ENCODE results near the gene PSME3IP1. TPM values are rescaled to one million over a fixed set of nuclear protein-coding genes. Genes with fewer than 3 reads are reported as not detected.

The PSME3IP1 gene
- total and polyA plus RNA-seq, 7 donors, result 37.1 to 61.9 (median 48.7) TPM

GRCh38 chr16:57165483-57165882, 20.4 kb downstream of the PSME3IP1 start:
- no peak for DNase-seq
- peaks cover 15 to 93% of the 10 kb centered on the region in 2 donors for H3K36me3 ChIP-seq (ENCODE audit: insufficient read depth in 1 of 2, low read depth in 1 of 2)
- H3K27ac ChIP-seq, result no peak overlapping the region
- intact Hi-C loops (cut with DNase I), result loop anchor here in 1 of 2 donors (5.0 kb wide), 1 partner anchor 83 kb away; no protein-coding TSS in a partner anchor
- WGBS, 3 donors, result 86 to 90% (median 88%) methylated on average over 5 of the region's 5 CpGs
- H3K4me1 ChIP-seq, result no peaks in the 10 kb centered on the region
- no peak for ATAC-seq
- H3K9me3 ChIP-seq, result no peaks in the 10 kb centered on the region
- no peak for TF ChIP-seq CTCF (IDR thresholded peaks at IDR 0.05)
- no peak overlapping the region for H3K4me3 ChIP-seq
- no peaks in the 10 kb centered on the region for H3K27me3 ChIP-seq (ENCODE audit: insufficient read depth in 3 of 3, low read length in 2 of 3)

GRCh38 chr16:57163842-57164241, 22.0 kb downstream of the PSME3IP1 start:
- DNase-seq (no peak), ATAC-seq (no peak)
- WGBS, 3 donors, result 40 to 52% (median 49%) methylated on average over 1 of the region's 1 CpG
- H3K27ac ChIP-seq, result no peak overlapping the region
- no peak for TF ChIP-seq CTCF (IDR thresholded peaks at IDR 0.05)
- intact Hi-C loops (cut with DNase I), result no loop called here
- no peaks in the 10 kb centered on the region for H3K4me1 ChIP-seq
- no peaks in the 10 kb centered on the region for H3K27me3 ChIP-seq (ENCODE audit: insufficient read depth in 3 of 3, low read length in 2 of 3)
- peaks cover 15 to 91% of the 10 kb centered on the region in 2 donors for H3K36me3 ChIP-seq (ENCODE audit: insufficient read depth in 1 of 2, low read depth in 1 of 2)
- H3K4me3 ChIP-seq, result no peak overlapping the region
- H3K9me3 ChIP-seq, result no peaks in the 10 kb centered on the region

GRCh38 chr16:57159447-57159846, 26.4 kb downstream of the PSME3IP1 start:
- no peak for ATAC-seq
- Histone ChIP-seq H3K27me3 (ENCODE audit: insufficient read depth in 3 of 3, low read length in 2 of 3) (no peaks in the 10 kb centered on the region), H3K4me1 (no peaks in the 10 kb centered on the region), H3K36me3 (ENCODE audit: insufficient read depth in 1 of 2, low read depth in 1 of 2) (peaks cover 7 to 92% of the 10 kb centered on the region in 2 donors), H3K9me3 (no peaks in the 10 kb centered on the region), H3K27ac (no peak overlapping the region), H3K4me3 (no peak overlapping the region)
- no peak for DNase-seq
- TF ChIP-seq CTCF (IDR thresholded peaks at IDR 0.05), result no peak
- intact Hi-C loops (cut with DNase I), result loop anchor here in 1 of 2 donors (10.0 kb wide), 1 partner anchor 55 kb away; no protein-coding TSS in a partner anchor
- 61 to 70% (median 67%) methylated on average over 4 of the region's 4 CpGs for WGBS, 3 donors

GRCh38 chr16:57157533-57157932, 28.3 kb downstream of the PSME3IP1 start:
- H3K9me3 ChIP-seq, result no peaks in the 10 kb centered on the region
- no peak for DNase-seq
- no peaks in the 10 kb centered on the region for H3K4me1 ChIP-seq
- no peaks in the 10 kb centered on the region for H3K27me3 ChIP-seq (ENCODE audit: insufficient read depth in 3 of 3, low read length in 2 of 3)
- H3K36me3 ChIP-seq (ENCODE audit: insufficient read depth in 1 of 2, low read depth in 1 of 2), result peaks cover 2 to 92% of the 10 kb centered on the region in 2 donors
- H3K4me3 ChIP-seq, result no peak overlapping the region
- ATAC-seq, result no peak
- intact Hi-C loops (cut with DNase I), result loop anchor here in 1 of 2 donors (10.0 kb wide), 1 partner anchor 57 kb away; no protein-coding TSS in a partner anchor
- WGBS, 3 donors, result 100% methylated on average over 1 of the region's 1 CpG
- H3K27ac ChIP-seq, result no peak overlapping the region
- TF ChIP-seq CTCF (IDR thresholded peaks at IDR 0.05), result no peak

GRCh38 chr16:57156351-57156703, 29.5 kb downstream of the PSME3IP1 start:
- H3K4me1 ChIP-seq, result no peaks in the 10 kb centered on the region
- no peaks in the 10 kb centered on the region for H3K27me3 ChIP-seq (ENCODE audit: insufficient read depth in 3 of 3, low read length in 2 of 3)
- WGBS, 3 donors, result 85 to 92% (median 88%) methylated on average over 4 of the region's 4 CpGs
- no peak overlapping the region for H3K27ac ChIP-seq
- DNase-seq (no peak), ATAC-seq (no peak)
- H3K36me3 ChIP-seq (ENCODE audit: insufficient read depth in 1 of 2, low read depth in 1 of 2), result peaks cover 2 to 89% of the 10 kb centered on the region in 2 donors
- no peak overlapping the region for H3K4me3 ChIP-seq
- TF ChIP-seq CTCF (IDR thresholded peaks at IDR 0.05), result no peak
- no peaks in the 10 kb centered on the region for H3K9me3 ChIP-seq
- intact Hi-C loops (cut with DNase I), result loop anchor here in 1 of 2 donors (10.0 kb wide), 1 partner anchor 58 kb away; no protein-coding TSS in a partner anchor

Measured in psoas muscle (tissue), 8 donors.